B cell (primary cell): Measurements from ENCODE around the gene OR5D18. TPM values are rescaled to one million over a fixed set of nuclear protein-coding genes. Genes with fewer than 3 reads are reported as not detected.
"Not testable (repeated sequence)": the region's sequence is repeated elsewhere in the genome, so short reads cannot be mapped to it uniquely, and the experiment has no call there.

Experiments used
- ATAC-seq: fragments of 200-7000 bp; cut with Tn5 transposase; one replicate; pipeline ENCODE4 v1.10.0; 2021; ENCODE audit warnings: low read depth, mild to moderate bottlenecking, moderate number of reproducible peaks, moderate library complexity
- CTCF ChIA-PET: fragments of 350-600 bp; sonication (Branson Sonifier 250); formaldehyde crosslinking; loops from one replicate; lab custom pipeline; 2021; ENCODE audit warnings: antibody characterized with exemption, inconsistent platforms; lab: Charles Lee
- POLR2A ChIA-PET: fragments of 350-600 bp; sonication (Branson Sonifier 250); formaldehyde crosslinking; loops from one replicate; lab custom pipeline; 2021; ENCODE audit warnings: antibody characterized with exemption; lab: Charles Lee
- DNase-seq: peaks from one replicate; pipeline ENCODE4 v3.0.0; 2013
- H2AFZ ChIP-seq: 2 replicates; pipeline ENCODE4 v1.6.1; 2012; ENCODE audit warnings: mild to moderate bottlenecking, low read depth, low read length; ENCODE audit not compliant: insufficient read depth, poor library complexity, severe bottlenecking
- H3K27ac ChIP-seq, 2 donors: 1 replicate in 1 of 2; 2 replicates in 1 of 2; pipeline ENCODE4 v1.5.1; 2012 to 2013; ENCODE audit warnings: low read length in 2 of 2, mild to moderate bottlenecking in 2 of 2, moderate library complexity in 1 of 2
- H3K27me3 ChIP-seq, 4 experiments: fragments of 200-600 bp in 1 of 4; sonication (generic) in 1 of 4; replicated peaks in 1 of 4; 1 replicate in 2 of 4; 2 replicates in 2 of 4; pipeline versions ENCODE4 v1.6.1 to v1.7.0; 2013 to 2016; ENCODE audit warnings: low read length in 3 of 4, mild to moderate bottlenecking in 2 of 4, mixed read lengths in 1 of 4, moderate library complexity in 1 of 4; ENCODE audit not compliant: insufficient read depth in 4 of 4, control insufficient read depth in 3 of 4; ENCODE audit errors: control extremely low read depth in 1 of 4
- H3K36me3 ChIP-seq, 2 experiments: replicated peaks in 1 of 2; 1 replicate in 1 of 2; 2 replicates in 1 of 2; pipeline versions ENCODE4 v1.6.1 to v1.7.1; 2013; ENCODE audit warnings: low read length in 1 of 2; ENCODE audit not compliant: insufficient read depth in 2 of 2, control insufficient read depth in 1 of 2; ENCODE audit errors: control extremely low read depth in 1 of 2, extremely low read depth in 1 of 2
- H3K4me1 ChIP-seq, 2 donors: fragments of 200-600 bp in 1 of 2; sonication (generic) in 1 of 2; 1 replicate in 1 of 2; 2 replicates in 1 of 2; pipeline versions ENCODE4 v1.5.1 to v1.6.1; 2013 to 2017; ENCODE audit warnings: low read length in 2 of 2; ENCODE audit not compliant: control insufficient read depth in 2 of 2, insufficient read depth in 2 of 2
- H3K4me2 ChIP-seq: replicated peaks from 2 replicates; pipeline ENCODE3; 2012; ENCODE audit warnings: mild to moderate bottlenecking, low read depth, low read length; ENCODE audit not compliant: poor library complexity, severe bottlenecking
- H3K4me3 ChIP-seq, 5 experiments: fragments of 200-600 bp in 1 of 5; sonication (generic) in 1 of 5; 1 replicate in 3 of 5; 2 replicates in 2 of 5; pipeline versions ENCODE4 v1.5.1 to v1.7.0; 2011 to 2016; ENCODE audit warnings: low read length in 4 of 5, mild to moderate bottlenecking in 4 of 5, low read depth in 2 of 5, control low read depth in 1 of 5, moderate library complexity in 1 of 5; ENCODE audit not compliant: insufficient read depth in 1 of 5; ENCODE audit errors: control extremely low read depth in 1 of 5, extremely low read depth in 1 of 5
- H3K79me2 ChIP-seq: fragments of 200-600 bp; sonication (generic); one replicate; pipeline ENCODE4 v1.6.0; 2016; ENCODE audit warnings: low read length; ENCODE audit not compliant: control insufficient read depth, insufficient read depth
- H3K9ac ChIP-seq: fragments of 200-600 bp; sonication (generic); 2 replicates; pipeline ENCODE4 v1.6.1; 2017; ENCODE audit warnings: mild to moderate bottlenecking, low read length, moderate library complexity
- H3K9me3 ChIP-seq, 3 donors: one replicate each; pipeline versions ENCODE4 v1.6.1 to v1.7.1; 2013; ENCODE audit warnings: low read length in 2 of 3; ENCODE audit not compliant: control insufficient read depth in 2 of 3, insufficient read depth in 1 of 3; ENCODE audit errors: control extremely low read depth in 1 of 3
- H4K20me1 ChIP-seq: 2 replicates; pipeline ENCODE4 v1.6.0; 2012; ENCODE audit warnings: mild to moderate bottlenecking, low read length; ENCODE audit not compliant: insufficient read depth, control insufficient read depth, poor library complexity, severe bottlenecking
- H3K27ac Mint-ChIP-seq: one replicate; pipeline ENCODE4 v1.8.0; 2021; ENCODE audit warnings: mixed read lengths
- H3K27me3 Mint-ChIP-seq: one replicate; pipeline ENCODE4 v1.8.0; 2021; ENCODE audit warnings: mixed read lengths
- H3K4me1 Mint-ChIP-seq: one replicate; pipeline ENCODE4 v1.8.0; 2021; ENCODE audit warnings: mixed read lengths
- H3K4me3 Mint-ChIP-seq: one replicate; pipeline ENCODE4 v1.8.0; 2021; ENCODE audit warnings: mixed read lengths
- H3K9me3 Mint-ChIP-seq: one replicate; pipeline ENCODE4 v1.8.0; 2022; ENCODE audit warnings: mixed read lengths; ENCODE audit not compliant: insufficient read depth
- CTCF ChIP-seq: fragments of 200-600 bp; IDR thresholded peaks from one replicate; pipeline ENCODE4 v1.8.0; 2022; ENCODE audit warnings: antibody characterized with exemption, mild to moderate bottlenecking
- EZH2 ChIP-seq: IDR thresholded peaks from 2 replicates; pipeline ENCODE4 v1.6.1; 2012; ENCODE audit warnings: borderline replicate concordance, low read depth, mild to moderate bottlenecking, moderate library complexity, low read length; ENCODE audit not compliant: insufficient read depth, poor library complexity, severe bottlenecking
- WGBS: methylation state at CpG from one replicate; pipeline ENCODE4 v1.1.5; 2013; ENCODE audit warnings: missing lambda C conversion rate; ENCODE audit not compliant: insufficient coverage; 5-methylcytosine and 5-hydroxymethylcytosine counted together
- intact Hi-C: fragments of 100-400 bp; cut with micrococcal nuclease; formaldehyde crosslinking; loops from one replicate; pipeline ENCODE4 v1.10.0; 2022
- polyA plus RNA-seq: library from polyadenylated mRNA; depleted of rRNA; stranded (reverse); fragments of >200 nt; gene quantifications from 2 replicates; pipeline ENCODE4 v1.2.3, GENCODE V29; 2012
- small RNA-seq: library from RNA; depleted of rRNA; stranded (forward); fragments of <200 nt; gene quantifications from one replicate; pipeline ENCODE3, GENCODE V24; 2012; ENCODE audit warnings: low replicate concordance, low read depth; ENCODE audit not compliant: insufficient read length
- total RNA-seq, 2 donors: library from RNA; stranded (reverse); fragments of 120-200 nt in 1 of 2; gene quantifications; 1 replicate in 1 of 2; 2 replicates in 1 of 2; pipeline versions ENCODE4 v1.2.3 to v1.2.4, GENCODE V29; 2013 to 2022

Gene OR5D18
- total and polyA plus RNA-seq, 2 donors (not counting 1 experiment from before 2014, with no cell fraction given) = not detected

DNA sequence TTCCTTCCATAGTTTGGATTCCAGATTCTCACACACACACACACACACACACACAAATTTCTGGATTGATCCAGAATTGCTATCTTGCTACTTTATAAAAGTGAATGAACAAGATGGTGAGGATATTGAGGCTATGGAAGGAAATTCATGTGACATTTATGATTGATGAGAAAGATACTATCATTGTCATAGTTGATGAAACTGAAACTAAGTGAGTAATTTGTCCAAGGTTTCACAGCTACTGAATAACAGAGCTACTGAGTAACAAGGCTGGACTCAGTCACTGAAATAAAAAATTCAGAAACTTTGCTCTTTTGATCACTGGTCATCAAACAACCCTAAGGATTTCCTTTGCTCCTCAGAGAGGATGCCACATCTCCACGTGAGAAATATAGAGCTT, 35.3 kb downstream of the OR5D18 start:
- CTCF ChIA-PET = no interaction called here

DNA sequence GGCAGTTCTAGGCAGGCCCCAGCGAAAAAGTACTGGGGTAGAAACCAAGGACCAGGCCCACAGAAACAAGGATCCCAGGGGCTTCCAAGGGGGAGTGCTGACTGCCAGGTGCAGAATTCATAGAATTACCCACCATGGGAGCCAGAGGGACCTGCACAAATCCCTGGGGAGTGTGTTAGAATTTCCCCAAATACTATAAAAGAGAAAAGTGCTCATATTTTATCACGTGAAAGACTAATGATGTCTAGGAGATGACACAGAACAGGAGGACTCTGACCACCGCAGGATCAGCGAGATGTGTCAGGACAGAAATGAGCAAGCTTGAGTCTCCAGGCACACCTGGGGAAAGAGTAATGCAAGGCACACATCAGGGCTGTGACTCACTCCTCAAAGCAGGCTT, 47.9 kb downstream of the OR5D18 start:
- H3K9me3 Mint-ChIP-seq, H3K27ac Mint-ChIP-seq, H3K9me3 ChIP-seq, intact Hi-C loops, H3K36me3 ChIP-seq, H3K4me3 Mint-ChIP-seq, H3K27me3 ChIP-seq, H3K27me3 Mint-ChIP-seq, POLR2A ChIA-PET, ATAC-seq, DNase-seq, H4K20me1 ChIP-seq, H2AFZ ChIP-seq, CTCF ChIA-PET, H3K27ac ChIP-seq, H3K9ac ChIP-seq, H3K4me2 ChIP-seq, H3K79me2 ChIP-seq, H3K4me3 ChIP-seq, H3K4me1 Mint-ChIP-seq, H3K4me1 ChIP-seq: not testable (repeated sequence)
- WGBS = 73% methylated on average over 1 of the region's 4 CpGs

More for the DNA sequence above, 35.3 kb downstream of the OR5D18 start:
- Mint-ChIP-seq H3K4me3 (no peak overlapping the region), H3K4me1 (no peaks in the 10 kb centered on the region), H3K27ac (no peak overlapping the region), H3K27me3 (no peaks in the 10 kb centered on the region), H3K9me3 (peaks cover 2% of the 10 kb centered on the region)
- Histone ChIP-seq H3K4me2 (no peak overlapping the region), H3K36me3 (no peaks in the 10 kb centered on the region), H3K27ac (no peak overlapping the region), H3K4me1 (no peaks in the 10 kb centered on the region), H3K79me2 (no peaks in the 10 kb centered on the region), H3K9ac (no peak overlapping the region), H3K9me3 (peaks cover 0 to 3% (median 1%) of the 10 kb centered on the region in 3 donors), H3K27me3 (no peaks in the 10 kb centered on the region), H3K4me3 (no peak overlapping the region), H4K20me1 (no peaks in the 10 kb centered on the region), H2AFZ (no peak overlapping the region)
- 40% methylated on average over 1 of the region's 1 CpG for WGBS
- TF ChIP-seq CTCF = no peak
- no peak for TF ChIP-seq EZH2
- POLR2A ChIA-PET = no interaction called here
- intact Hi-C loops = no loop called here
- no peak for ATAC-seq
- DNase-seq = no peak

Small RNA genes lying within 50 kb of the gene (small RNA-seq; reads per million reads assigned to genes)
- not detected for gene AC036111.3

Other genes with a start within 250 kb of the OR5D18 start
- gene OR4C16, start 247.5 kb upstream of the OR5D18 start, total RNA-seq = not detected in 2 replicates
- not detected in 2 replicates for gene OR4C16, start 247.5 kb upstream of the OR5D18 start, polyA plus RNA-seq
- not detected in 2 replicates for gene OR4C11, start 212.0 kb upstream of the OR5D18 start, total RNA-seq
- gene OR4C11, start 212.0 kb upstream of the OR5D18 start, polyA plus RNA-seq = not detected in 2 replicates
- not detected in 2 replicates for gene OR4P4, start 184.5 kb upstream of the OR5D18 start, total RNA-seq
- not detected in 2 replicates for gene OR4P4, start 184.5 kb upstream of the OR5D18 start, polyA plus RNA-seq
- gene OR4S2, start 171.3 kb upstream of the OR5D18 start, total RNA-seq = not detected in 2 replicates
- gene OR4S2, start 171.3 kb upstream of the OR5D18 start, polyA plus RNA-seq = not detected in 2 replicates
- gene OR4C6, start 157.4 kb upstream of the OR5D18 start, total RNA-seq = not detected in 2 replicates
- 0.28 TPM in 1 of 2 replicates, not detected in the other for gene OR4C6, start 157.4 kb upstream of the OR5D18 start, polyA plus RNA-seq
- not detected in 2 replicates for gene OR5D13, start 46.2 kb upstream of the OR5D18 start, total RNA-seq
- not detected in 2 replicates for gene OR5D13, start 46.2 kb upstream of the OR5D18 start, polyA plus RNA-seq
- gene OR5D14, start 24.1 kb upstream of the OR5D18 start, total RNA-seq = not detected in 2 replicates
- gene OR5D14, start 24.1 kb upstream of the OR5D18 start, polyA plus RNA-seq = not detected in 2 replicates
- gene OR5L1, start 8.3 kb upstream of the OR5D18 start, total RNA-seq = not detected in 2 replicates
- not detected in 2 replicates for gene OR5L1, start 8.3 kb upstream of the OR5D18 start, polyA plus RNA-seq
- gene OR5L2, start 7.6 kb downstream of the OR5D18 start, total RNA-seq = not detected in 2 replicates
- gene OR5L2, start 7.6 kb downstream of the OR5D18 start, polyA plus RNA-seq = not detected in 2 replicates
- not detected in 2 replicates for gene OR5D16, start 19.1 kb downstream of the OR5D18 start, total RNA-seq
- gene OR5D16, start 19.1 kb downstream of the OR5D18 start, polyA plus RNA-seq = not detected in 2 replicates
- gene TRIM51, start 63.7 kb downstream of the OR5D18 start, total RNA-seq = not detected in 2 replicates
- gene TRIM51, start 63.7 kb downstream of the OR5D18 start, polyA plus RNA-seq = not detected in 2 replicates
- gene OR5W2, start 95.0 kb downstream of the OR5D18 start, total RNA-seq = not detected in 2 replicates
- gene OR5W2, start 95.0 kb downstream of the OR5D18 start, polyA plus RNA-seq = not detected in 2 replicates
- gene OR5I1, start 116.8 kb downstream of the OR5D18 start, total RNA-seq = not detected in 2 replicates
- not detected in 2 replicates for gene OR5I1, start 116.8 kb downstream of the OR5D18 start, polyA plus RNA-seq
- not detected in 2 replicates for gene OR10AG1, start 150.3 kb downstream of the OR5D18 start, total RNA-seq
- gene OR10AG1, start 150.3 kb downstream of the OR5D18 start, polyA plus RNA-seq = not detected in 2 replicates
- gene OR5F1, start 175.0 kb downstream of the OR5D18 start, total RNA-seq = not detected in 2 replicates
- gene OR5F1, start 175.0 kb downstream of the OR5D18 start, polyA plus RNA-seq = not detected in 2 replicates
- gene OR5AS1, start 208.0 kb downstream of the OR5D18 start, total RNA-seq = not detected in 2 replicates
- not detected in 2 replicates for gene OR5AS1, start 208.0 kb downstream of the OR5D18 start, polyA plus RNA-seq